K562 (cell line): Measurements from ENCODE around the gene B2M. TPM values are rescaled to one million over a fixed set of nuclear protein-coding genes. Genes with fewer than 3 reads are reported as not detected.

ENCODE experiments used
- POLR2B ChIP-seq: fragments of 450-650 bp; IDR thresholded peaks from 2 replicates; pipeline ENCODE4 v1.6.1; 2018; ENCODE audit warnings: low read depth; ENCODE audit not compliant: partially characterized antibody
- RBFOX2 ChIP-seq: fragments of 200-400 bp; formaldehyde crosslinking; IDR thresholded peaks from 2 replicates; pipeline ENCODE4 v1.6.1; 2017; ENCODE audit warnings: low read depth, mild to moderate bottlenecking, low read length, moderate library complexity
- RBM14 ChIP-seq: fragments of 200-400 bp; formaldehyde crosslinking; IDR thresholded peaks from 2 replicates; pipeline ENCODE4 v1.6.1; 2018; ENCODE audit warnings: low read depth, mild to moderate bottlenecking, low read length, moderate library complexity, borderline replicate concordance; ENCODE audit not compliant: insufficient read depth
- RBM15 ChIP-seq: fragments of 200-400 bp; formaldehyde crosslinking; IDR thresholded peaks from 2 replicates; pipeline ENCODE4 v1.6.1; 2018; ENCODE audit warnings: mild to moderate bottlenecking, low read length, moderate library complexity; ENCODE audit not compliant: insufficient read depth
- RFX5 ChIP-seq: IDR thresholded peaks from 2 replicates; pipeline ENCODE4 v1.6.1; 2011; ENCODE audit warnings: low read depth, mild to moderate bottlenecking, improper control_type of control experiment, low read length
- SIX5 ChIP-seq, 2 experiments: IDR thresholded peaks; 2 replicates each; pipeline ENCODE4 v1.6.1; 2011; ENCODE audit warnings: low read length in 2 of 2, borderline replicate concordance in 1 of 2, low read depth in 1 of 2, mild to moderate bottlenecking in 1 of 2, moderate library complexity in 1 of 2; ENCODE audit not compliant: insufficient read depth in 1 of 2
- SMC3 ChIP-seq: conservative IDR thresholded peaks from 2 replicates; pipeline ENCODE4 v1.6.1; 2011; ENCODE audit warnings: low read depth, low read length, improper control_type of control experiment; ENCODE audit not compliant: insufficient read depth
- ZNF347 ChIP-seq: fragments of 450-650 bp; formaldehyde crosslinking; IDR thresholded peaks from 2 replicates; pipeline ENCODE4 v1.4.0; 2020; ENCODE audit warnings: low read depth, mild to moderate bottlenecking, moderate library complexity
- ZSCAN29 ChIP-seq: fragments of 450-650 bp; IDR thresholded peaks from 2 replicates; pipeline ENCODE4 v1.6.1; 2017
- polyA plus RNA-seq, 8 experiments: library from polyadenylated mRNA; depleted of rRNA in 4 of 8; stranded (reverse) in 5 of 8; unstranded in 3 of 8; fragments of >200 nt; fragmentation: Nextera tagmentation in 2 of 8; fragmentation: Illumina TruSeq in 1 of 8; extraction: Ambion mirVana in 2 of 8; extraction: Trizol in 1 of 8; gene quantifications; 2 replicates each; pipeline versions ENCODE4 v1.2.1 to v1.2.3, GENCODE V29; 2011 to 2014; ENCODE audit warnings: inconsistent platforms in 1 of 8, missing spikeins in 1 of 8
- total RNA-seq, 7 experiments: library from RNA; depleted of rRNA in 6 of 7; stranded (reverse); fragments of >200 nt in 6 of 7; fragmentation: Illumina TruSeq in 2 of 7; extraction: Trizol in 2 of 7; gene quantifications; 2 replicates each; pipeline versions ENCODE4 v1.2.1 to v1.2.3, GENCODE V29; 2011 to 2021; ENCODE audit warnings: low replicate concordance in 1 of 7
- TF ChIP-seq, protein P1 (sequence below): fragments of 250-450 bp; sonication (Bioruptor Pico); IDR thresholded peaks from 2 replicates; pipeline ENCODE4 v1.4.0; 2020; ENCODE audit warnings: mild to moderate bottlenecking
- TF ChIP-seq, protein P2 (sequence below), 2 experiments: fragments of 450-650 bp in 1 of 2; sonication (generic) in 1 of 2; formaldehyde crosslinking in 1 of 2; IDR thresholded peaks; 2 replicates each; pipeline versions ENCODE4 v1.7.1 to v1.9.0; 2016 to 2022; ENCODE audit warnings: inconsistent platforms in 1 of 2, mild to moderate bottlenecking in 1 of 2, missing genetic modification reagents in 1 of 2
- TF ChIP-seq, protein P3 (sequence below): fragments of 450-650 bp; IDR thresholded peaks from 2 replicates; pipeline ENCODE4 v1.7.0; 2016; ENCODE audit warnings: borderline replicate concordance

The B2M gene
- total and polyA plus RNA-seq, 9 of the 15 experiments (the other 6 are each of a cell fraction or from before 2014, with no cell fraction given): 460 to 3,138 (median 1,032) TPM

DNA sequence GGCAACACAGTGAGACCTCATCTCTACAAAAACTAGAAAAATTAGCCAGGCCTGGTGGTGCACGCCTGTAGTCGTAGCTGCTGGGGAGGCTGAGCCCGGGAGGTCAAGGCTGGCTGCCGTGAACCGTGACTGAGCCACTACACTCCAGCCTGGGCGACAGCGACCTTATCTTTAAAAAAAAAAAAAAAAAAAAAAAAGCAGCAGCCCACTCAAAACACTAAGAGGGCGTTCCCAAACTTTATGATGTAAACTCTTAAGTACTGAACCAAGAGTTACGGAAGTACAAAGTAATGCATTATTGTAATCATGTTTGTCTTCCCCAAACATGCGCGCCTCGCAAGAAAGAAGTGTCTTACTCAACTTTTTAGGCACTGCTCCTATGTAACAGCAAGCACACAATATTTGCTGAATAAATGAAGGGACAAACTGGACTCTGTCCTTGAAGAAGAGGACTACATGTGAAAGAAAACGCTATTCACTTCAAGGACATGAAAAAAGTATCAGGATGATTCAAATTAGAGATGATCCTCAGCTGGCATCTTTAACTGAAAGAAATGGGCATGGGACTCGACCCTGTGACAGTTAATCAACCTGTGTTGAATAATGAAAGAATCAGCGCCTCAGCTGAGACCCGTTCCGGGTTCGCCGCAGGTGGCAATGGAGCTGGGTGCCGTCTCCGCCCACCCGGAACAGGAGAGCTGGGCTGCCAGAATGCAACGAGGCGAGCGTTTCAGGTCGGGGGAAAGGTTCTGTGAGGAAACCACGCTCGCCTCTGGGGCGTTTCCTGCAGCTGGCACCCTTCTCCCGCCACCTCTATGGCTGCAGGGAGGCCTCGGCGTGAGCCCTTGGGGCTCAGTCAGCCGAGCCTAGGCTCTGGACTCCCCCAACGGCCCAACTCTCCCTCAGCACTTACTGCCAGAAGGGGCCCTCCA, 48.6 kb upstream of the B2M start (continued):
- TF ChIP-seq, protein P1, sequence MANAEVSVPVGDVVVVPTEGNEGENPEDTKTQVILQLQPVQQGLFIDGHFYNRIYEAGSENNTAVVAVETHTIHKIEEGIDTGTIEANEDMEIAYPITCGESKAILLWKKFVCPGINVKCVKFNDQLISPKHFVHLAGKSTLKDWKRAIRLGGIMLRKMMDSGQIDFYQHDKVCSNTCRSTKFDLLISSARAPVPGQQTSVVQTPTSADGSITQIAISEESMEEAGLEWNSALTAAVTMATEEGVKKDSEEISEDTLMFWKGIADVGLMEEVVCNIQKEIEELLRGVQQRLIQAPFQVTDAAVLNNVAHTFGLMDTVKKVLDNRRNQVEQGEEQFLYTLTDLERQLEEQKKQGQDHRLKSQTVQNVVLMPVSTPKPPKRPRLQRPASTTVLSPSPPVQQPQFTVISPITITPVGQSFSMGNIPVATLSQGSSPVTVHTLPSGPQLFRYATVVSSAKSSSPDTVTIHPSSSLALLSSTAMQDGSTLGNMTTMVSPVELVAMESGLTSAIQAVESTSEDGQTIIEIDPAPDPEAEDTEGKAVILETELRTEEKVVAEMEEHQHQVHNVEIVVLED (CRISPR knock-in tag): no peak
- TF ChIP-seq, protein P2, sequence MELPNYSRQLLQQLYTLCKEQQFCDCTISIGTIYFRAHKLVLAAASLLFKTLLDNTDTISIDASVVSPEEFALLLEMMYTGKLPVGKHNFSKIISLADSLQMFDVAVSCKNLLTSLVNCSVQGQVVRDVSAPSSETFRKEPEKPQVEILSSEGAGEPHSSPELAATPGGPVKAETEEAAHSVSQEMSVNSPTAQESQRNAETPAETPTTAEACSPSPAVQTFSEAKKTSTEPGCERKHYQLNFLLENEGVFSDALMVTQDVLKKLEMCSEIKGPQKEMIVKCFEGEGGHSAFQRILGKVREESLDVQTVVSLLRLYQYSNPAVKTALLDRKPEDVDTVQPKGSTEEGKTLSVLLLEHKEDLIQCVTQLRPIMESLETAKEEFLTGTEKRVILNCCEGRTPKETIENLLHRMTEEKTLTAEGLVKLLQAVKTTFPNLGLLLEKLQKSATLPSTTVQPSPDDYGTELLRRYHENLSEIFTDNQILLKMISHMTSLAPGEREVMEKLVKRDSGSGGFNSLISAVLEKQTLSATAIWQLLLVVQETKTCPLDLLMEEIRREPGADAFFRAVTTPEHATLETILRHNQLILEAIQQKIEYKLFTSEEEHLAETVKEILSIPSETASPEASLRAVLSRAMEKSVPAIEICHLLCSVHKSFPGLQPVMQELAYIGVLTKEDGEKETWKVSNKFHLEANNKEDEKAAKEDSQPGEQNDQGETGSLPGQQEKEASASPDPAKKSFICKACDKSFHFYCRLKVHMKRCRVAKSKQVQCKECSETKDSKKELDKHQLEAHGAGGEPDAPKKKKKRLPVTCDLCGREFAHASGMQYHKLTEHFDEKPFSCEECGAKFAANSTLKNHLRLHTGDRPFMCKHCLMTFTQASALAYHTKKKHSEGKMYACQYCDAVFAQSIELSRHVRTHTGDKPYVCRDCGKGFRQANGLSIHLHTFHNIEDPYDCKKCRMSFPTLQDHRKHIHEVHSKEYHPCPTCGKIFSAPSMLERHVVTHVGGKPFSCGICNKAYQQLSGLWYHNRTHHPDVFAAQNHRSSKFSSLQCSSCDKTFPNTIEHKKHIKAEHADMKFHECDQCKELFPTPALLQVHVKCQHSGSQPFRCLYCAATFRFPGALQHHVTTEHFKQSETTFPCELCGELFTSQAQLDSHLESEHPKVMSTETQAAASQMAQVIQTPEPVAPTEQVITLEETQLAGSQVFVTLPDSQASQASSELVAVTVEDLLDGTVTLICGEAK (IDR thresholded peaks at IDR 0.05): no peak
- TF ChIP-seq, protein P2 (CRISPR knock-in tag; IDR thresholded peaks at IDR 0.05): no peak; the same call in 1 of the 2 replicates
- TF ChIP-seq RFX5: no peak
- no peak for TF ChIP-seq ZNF347
- 0 out of 2 replicates have a peak, but pooled peaks have one; percentile 43 for TF ChIP-seq ZSCAN29
- no peak for TF ChIP-seq RBFOX2
- TF ChIP-seq SIX5 (IDR thresholded peaks at IDR 0.05; ENCODE audit: borderline replicate concordance in 1 of 2, insufficient read depth in 1 of 2, low read depth in 1 of 2, low read length in 2 of 2): no peak
- TF ChIP-seq, protein P3, sequence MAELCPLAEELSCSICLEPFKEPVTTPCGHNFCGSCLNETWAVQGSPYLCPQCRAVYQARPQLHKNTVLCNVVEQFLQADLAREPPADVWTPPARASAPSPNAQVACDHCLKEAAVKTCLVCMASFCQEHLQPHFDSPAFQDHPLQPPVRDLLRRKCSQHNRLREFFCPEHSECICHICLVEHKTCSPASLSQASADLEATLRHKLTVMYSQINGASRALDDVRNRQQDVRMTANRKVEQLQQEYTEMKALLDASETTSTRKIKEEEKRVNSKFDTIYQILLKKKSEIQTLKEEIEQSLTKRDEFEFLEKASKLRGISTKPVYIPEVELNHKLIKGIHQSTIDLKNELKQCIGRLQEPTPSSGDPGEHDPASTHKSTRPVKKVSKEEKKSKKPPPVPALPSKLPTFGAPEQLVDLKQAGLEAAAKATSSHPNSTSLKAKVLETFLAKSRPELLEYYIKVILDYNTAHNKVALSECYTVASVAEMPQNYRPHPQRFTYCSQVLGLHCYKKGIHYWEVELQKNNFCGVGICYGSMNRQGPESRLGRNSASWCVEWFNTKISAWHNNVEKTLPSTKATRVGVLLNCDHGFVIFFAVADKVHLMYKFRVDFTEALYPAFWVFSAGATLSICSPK: no peak
- TF ChIP-seq POLR2B: peak; percentile 19
- TF ChIP-seq RBM15: no peak
- 0 out of 2 replicates have a peak, but pooled peaks have one; percentile 76 for TF ChIP-seq RBM14
- no peak for TF ChIP-seq SMC3
